GM12865 (cell line): Measurements from ENCODE around the gene CNN2.
A peak's percentile ranks its signal among the peaks of the same experiment; 100 is the strongest.

Experiments
- DNase-seq: peaks from one replicate; pipeline ENCODE4 v3.0.0; 2010; ENCODE audit warnings: low read depth
- H3K4me3 ChIP-seq: 2 replicates; pipeline ENCODE4 v1.5.1; 2011; ENCODE audit warnings: mild to moderate bottlenecking, low read depth, low read length, control low read depth
- CTCF ChIP-seq: IDR thresholded peaks from 2 replicates; pipeline ENCODE4 v1.5.1; 2011; ENCODE audit warnings: low read length, control low read depth, low read depth, inconsistent platforms; ENCODE audit not compliant: insufficient read depth; ENCODE audit errors: missing control alignments

Gene CNN2

DNA sequence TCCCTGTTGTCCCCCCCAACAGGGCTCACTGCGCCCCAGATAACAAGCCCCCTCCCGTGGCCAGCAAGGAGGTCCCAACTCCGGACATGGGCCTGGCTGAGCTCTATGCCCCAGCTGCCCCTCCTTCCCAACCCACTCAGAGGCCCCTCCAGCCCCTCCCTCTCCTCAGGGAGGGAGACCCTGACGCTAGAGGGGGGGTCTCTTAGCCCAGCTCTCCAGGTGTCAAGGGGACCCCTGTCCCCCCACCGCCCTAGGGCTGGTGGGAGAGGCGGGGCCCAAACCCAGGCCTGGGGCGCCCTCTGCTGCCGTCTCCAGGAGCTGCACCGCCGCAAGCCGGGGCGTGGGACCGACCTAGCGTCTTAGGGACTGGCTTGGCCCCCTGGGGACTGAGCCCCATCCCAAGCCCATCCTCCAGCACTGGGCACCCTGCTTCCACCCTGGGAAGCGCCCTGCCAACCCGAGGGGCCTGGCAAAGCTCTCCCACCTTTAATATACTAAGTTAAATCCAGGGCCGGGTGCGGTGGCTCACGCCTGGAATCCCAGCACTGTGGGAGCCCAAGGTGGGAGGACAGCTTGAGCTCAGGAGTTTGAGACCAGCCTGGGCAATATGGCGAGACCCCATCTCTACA, 24.8 kb upstream of the CNN2 start:
- no peak overlapping the region for H3K4me3 ChIP-seq
- peak; percentile 63 for DNase-seq
- peak; percentile 88 for TF ChIP-seq CTCF

DNA sequence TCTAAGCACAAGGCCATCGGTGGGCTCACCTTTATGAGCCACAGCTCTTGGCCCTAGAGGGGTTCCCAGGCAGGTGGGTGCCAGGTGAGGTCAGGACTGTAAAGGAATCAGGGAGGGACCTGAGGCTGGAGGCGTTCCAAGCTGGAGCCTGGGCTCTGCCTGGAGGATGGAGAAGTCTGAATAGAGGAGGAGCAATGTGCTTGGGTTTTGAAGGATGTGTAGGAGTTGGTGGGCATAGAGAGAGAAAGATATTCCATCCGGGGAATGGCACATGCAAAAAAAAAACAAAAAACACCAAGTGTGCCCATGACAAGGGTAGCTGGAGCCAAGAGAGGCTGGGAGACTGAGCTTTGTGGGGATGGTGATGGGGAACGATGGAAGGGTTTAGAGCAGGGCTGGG, 23.8 kb upstream of the CNN2 start:
- DNase-seq: no peak
- H3K4me3 ChIP-seq: no peak overlapping the region
- TF ChIP-seq CTCF: no peak

DNA sequence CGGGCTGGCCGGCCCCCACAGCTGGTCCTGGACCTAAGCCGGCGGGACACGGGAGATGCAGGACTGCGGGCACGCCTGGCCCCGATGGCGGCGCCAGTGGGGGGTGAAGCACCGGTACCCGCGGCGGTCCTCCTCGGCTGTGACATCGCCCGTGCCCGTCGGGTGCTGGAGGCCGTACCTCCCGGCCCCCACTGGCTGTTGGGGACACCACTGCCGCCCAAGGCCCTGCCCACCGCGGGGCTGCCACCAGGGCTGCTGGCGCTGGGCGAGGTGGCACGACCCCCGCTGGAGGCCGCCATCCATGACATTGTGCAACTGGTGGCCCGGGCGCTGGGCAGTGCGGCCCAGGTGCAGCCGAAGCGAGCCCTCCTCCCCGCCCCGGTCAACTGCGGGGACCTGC, 23.1 kb upstream of the CNN2 start:
- no peak for DNase-seq
- H3K4me3 ChIP-seq: no peak overlapping the region
- no peak for TF ChIP-seq CTCF

- no peak for TF ChIP-seq CTCF
- DNase-seq: no peak
- no peak overlapping the region for H3K4me3 ChIP-seq
Measured at GRCh38 chr19:1004204-1004802, 22.1 kb upstream of the CNN2 start.

DNA sequence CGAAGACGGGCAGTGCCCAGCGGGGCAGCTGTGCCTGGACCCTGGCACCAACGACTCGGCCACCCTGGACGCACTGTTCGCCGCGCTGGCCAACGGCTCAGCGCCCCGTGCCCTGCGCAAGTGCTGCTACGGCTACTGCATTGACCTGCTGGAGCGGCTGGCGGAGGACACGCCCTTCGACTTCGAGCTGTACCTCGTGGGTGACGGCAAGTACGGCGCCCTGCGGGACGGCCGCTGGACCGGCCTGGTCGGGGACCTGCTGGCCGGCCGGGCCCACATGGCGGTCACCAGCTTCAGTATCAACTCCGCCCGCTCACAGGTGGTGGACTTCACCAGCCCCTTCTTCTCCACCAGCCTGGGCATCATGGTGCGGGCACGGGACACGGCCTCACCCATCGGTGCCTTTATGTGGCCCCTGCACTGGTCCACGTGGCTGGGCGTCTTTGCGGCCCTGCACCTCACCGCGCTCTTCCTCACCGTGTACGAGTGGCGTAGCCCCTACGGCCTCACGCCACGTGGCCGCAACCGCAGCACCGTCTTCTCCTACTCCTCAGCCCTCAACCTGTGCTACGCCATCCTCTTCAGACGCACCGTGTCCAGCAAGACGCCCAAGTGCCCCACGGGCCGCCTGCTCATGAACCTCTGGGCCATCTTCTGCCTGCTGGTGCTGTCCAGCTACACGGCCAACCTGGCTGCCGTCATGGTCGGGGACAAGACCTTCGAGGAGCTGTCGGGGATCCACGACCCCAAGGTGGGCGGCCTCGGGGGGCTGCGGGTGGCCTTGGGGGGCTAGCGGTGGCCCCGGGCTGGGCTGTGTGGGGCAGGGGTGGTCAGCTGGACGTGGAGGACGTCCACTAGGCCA, 21.4 kb upstream of the CNN2 start:
- no peak overlapping the region for H3K4me3 ChIP-seq
- no peak for TF ChIP-seq CTCF
- DNase-seq: no peak

- DNase-seq: no peak
- TF ChIP-seq CTCF: no peak
- H3K4me3 ChIP-seq: no peak overlapping the region
Measured at GRCh38 chr19:1006711-1007398, 19.6 kb upstream of the CNN2 start.
